Breast epithelium (tissue), 3 donors: Measurements from ENCODE around the gene CDH26.

Source experiments
- POLR2A ChIP-seq: fragments of 450-650 bp; IDR thresholded peaks from one replicate; pipeline ENCODE4 v1.6.1; 2016; ENCODE audit warnings: antibody characterized with exemption, mild to moderate bottlenecking, moderate library complexity
- TF ChIP-seq, protein P1 (sequence below), 3 donors: fragments of 450-650 bp; IDR thresholded peaks; one replicate each; pipeline ENCODE4 v1.5.1; 2016 to 2017; ENCODE audit warnings: antibody characterized with exemption in 3 of 3, mild to moderate bottlenecking in 3 of 3, moderate library complexity in 3 of 3

DNA sequence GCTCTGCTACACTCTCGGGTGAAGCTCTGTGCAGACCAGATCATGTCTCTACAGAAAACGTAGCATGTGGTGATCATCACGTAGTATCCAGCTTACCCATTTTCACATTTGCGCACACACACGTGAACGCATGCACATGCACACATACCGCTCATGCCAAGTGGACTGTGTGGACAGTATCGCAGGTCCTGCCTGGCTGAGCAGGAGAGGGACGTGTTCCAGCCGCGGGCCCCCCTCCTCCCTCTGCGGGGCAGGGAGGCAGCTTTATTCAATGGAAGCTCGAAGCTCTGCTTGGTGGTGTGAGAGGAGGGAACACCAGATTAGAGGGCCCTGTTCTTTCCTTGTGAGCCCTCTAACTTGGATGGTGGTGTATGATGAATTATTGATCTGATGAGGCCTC, 51.1 kb downstream of the CDH26 start:
- TF ChIP-seq, protein P1, sequence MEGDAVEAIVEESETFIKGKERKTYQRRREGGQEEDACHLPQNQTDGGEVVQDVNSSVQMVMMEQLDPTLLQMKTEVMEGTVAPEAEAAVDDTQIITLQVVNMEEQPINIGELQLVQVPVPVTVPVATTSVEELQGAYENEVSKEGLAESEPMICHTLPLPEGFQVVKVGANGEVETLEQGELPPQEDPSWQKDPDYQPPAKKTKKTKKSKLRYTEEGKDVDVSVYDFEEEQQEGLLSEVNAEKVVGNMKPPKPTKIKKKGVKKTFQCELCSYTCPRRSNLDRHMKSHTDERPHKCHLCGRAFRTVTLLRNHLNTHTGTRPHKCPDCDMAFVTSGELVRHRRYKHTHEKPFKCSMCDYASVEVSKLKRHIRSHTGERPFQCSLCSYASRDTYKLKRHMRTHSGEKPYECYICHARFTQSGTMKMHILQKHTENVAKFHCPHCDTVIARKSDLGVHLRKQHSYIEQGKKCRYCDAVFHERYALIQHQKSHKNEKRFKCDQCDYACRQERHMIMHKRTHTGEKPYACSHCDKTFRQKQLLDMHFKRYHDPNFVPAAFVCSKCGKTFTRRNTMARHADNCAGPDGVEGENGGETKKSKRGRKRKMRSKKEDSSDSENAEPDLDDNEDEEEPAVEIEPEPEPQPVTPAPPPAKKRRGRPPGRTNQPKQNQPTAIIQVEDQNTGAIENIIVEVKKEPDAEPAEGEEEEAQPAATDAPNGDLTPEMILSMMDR (IDR thresholded peaks at IDR 0.05), result no peak
- no peak for TF ChIP-seq POLR2A
